Sigmoid colon (tissue), 7 donors: ENCODE measurements around the gene GYS1. TPM values are rescaled to one million over a fixed set of nuclear protein-coding genes. Genes with fewer than 3 reads are reported as not detected.
"Not testable (repeated sequence)": the region's sequence is repeated elsewhere in the genome, so short reads cannot be mapped to it uniquely, and the experiment has no call there.

Experiments used
- DNase-seq: peaks from one replicate; pipeline ENCODE4 v3.0.0-alpha.2; 2019
- H3K27ac ChIP-seq, 4 donors: fragments of 200-600 bp; sonication (generic); one replicate each; pipeline ENCODE4 v1.5.1; 2016 to 2019; ENCODE audit warnings: mild to moderate bottlenecking in 1 of 4
- H3K27me3 ChIP-seq, 3 donors: fragments of 200-600 bp; sonication (generic); one replicate each; pipeline ENCODE4 v1.5.1; 2019; ENCODE audit warnings: mild to moderate bottlenecking in 1 of 3
- H3K36me3 ChIP-seq, 4 donors: fragments of 200-600 bp; sonication (generic); one replicate each; pipeline ENCODE4 v1.5.1; 2016 to 2019
- H3K4me1 ChIP-seq, 4 donors: fragments of 200-600 bp; sonication (generic); one replicate each; pipeline ENCODE4 v1.5.1; 2017 to 2019
- H3K4me3 ChIP-seq, 4 donors: fragments of 200-600 bp; sonication (generic); one replicate each; pipeline ENCODE4 v1.5.1; 2017 to 2019; ENCODE audit warnings: mild to moderate bottlenecking in 2 of 4, moderate library complexity in 1 of 4
- H3K9me3 ChIP-seq, 4 donors: fragments of 200-600 bp in 3 of 4; sonication (generic) in 3 of 4; one replicate each; pipeline versions ENCODE4 v1.5.1 to v1.6.1; 2013 to 2019
- CTCF ChIP-seq, 4 experiments: fragments of 450-650 bp in 3 of 4; fragments of 200-600 bp in 1 of 4; IDR thresholded peaks; one replicate each; pipeline ENCODE4 v1.5.1; 2016 to 2019; ENCODE audit warnings: antibody characterized with exemption in 4 of 4, mild to moderate bottlenecking in 3 of 4, moderate library complexity in 2 of 4
- EP300 ChIP-seq, 4 donors: sonication (generic); formaldehyde crosslinking; IDR thresholded peaks; one replicate each; pipeline ENCODE4 v1.6.1; 2017; ENCODE audit warnings: antibody characterized with exemption in 4 of 4
- POLR2A ChIP-seq, 2 donors: fragments of 450-650 bp; IDR thresholded peaks; one replicate each; pipeline ENCODE4 v1.6.1; 2016; ENCODE audit warnings: antibody characterized with exemption in 2 of 2, mild to moderate bottlenecking in 2 of 2, moderate library complexity in 2 of 2
- POLR2AphosphoS5 ChIP-seq, 4 donors: sonication (generic); formaldehyde crosslinking; IDR thresholded peaks; one replicate each; pipeline ENCODE4 v1.6.1; 2017; ENCODE audit warnings: antibody characterized with exemption in 4 of 4
- WGBS, 2 donors: extraction: QIAGEN DNeasy Blood & Tissue Kit; methylation state at CpG; one replicate each; pipeline ENCODE4 v1.1.7; 2013; 5-methylcytosine and 5-hydroxymethylcytosine counted together
- intact Hi-C: fragments of 100-400 bp; cut with DNase I; formaldehyde crosslinking; loops from one replicate; pipeline ENCODE4 v1.15.1; 2023
- polyA plus RNA-seq, 3 donors: library from polyadenylated mRNA; stranded (reverse); fragments of 200-250 nt; gene quantifications; one replicate each; pipeline ENCODE4 v1.2.3, GENCODE V29; 2013
- total RNA-seq, 4 donors: library from RNA; depleted of rRNA; stranded (reverse); fragments of >200 nt; gene quantifications; one replicate each; pipeline ENCODE4 v1.1.0, GENCODE V29; 2016
- donor health status: healthy with polysubstance abuse.
- donor health status: Bipolar disorder and iron deficiency.
- donor health status: healthy.

GYS1 gene
- total and polyA plus RNA-seq, 7 donors, result 11.7 to 32.7 (median 17.5) TPM

- H3K36me3 ChIP-seq, intact Hi-C loops, DNase-seq, H3K4me3 ChIP-seq, H3K4me1 ChIP-seq, H3K27ac ChIP-seq, H3K27me3 ChIP-seq, H3K9me3 ChIP-seq: not testable (repeated sequence)
- 88 to 93% methylated on average over 14 of the region's 14 CpGs for WGBS, 2 donors
These were observed 36.6 kb upstream of the GYS1 start for GRCh38 chr19:49029749-49030148.

GRCh38 chr19:49028686-49029085, 35.6 kb upstream of the GYS1 start:
- 66 to 79% methylated on average over 9 of the region's 9 CpGs for WGBS, 2 donors
- H3K36me3 ChIP-seq, DNase-seq, H3K4me3 ChIP-seq, H3K27me3 ChIP-seq, H3K4me1 ChIP-seq, H3K9me3 ChIP-seq, intact Hi-C loops, H3K27ac ChIP-seq: not testable (repeated sequence)

GRCh38 chr19:49025599-49025998, 32.5 kb upstream of the GYS1 start:
- H3K9me3 ChIP-seq, intact Hi-C loops, H3K27ac ChIP-seq, H3K36me3 ChIP-seq, DNase-seq, H3K4me3 ChIP-seq, H3K4me1 ChIP-seq: not testable (repeated sequence)
- H3K27me3 ChIP-seq, result peaks cover 0 to 12% (median 0%) of the 10 kb centered on the region in 3 donors
- 85 to 87% methylated on average over 23 of the region's 23 CpGs for WGBS, 2 donors

GRCh38 chr19:49025088-49025487, 32.0 kb upstream of the GYS1 start:
- peaks cover 0 to 17% (median 5%) of the 10 kb centered on the region in 3 donors for H3K27me3 ChIP-seq
- H3K4me3 ChIP-seq, DNase-seq, H3K9me3 ChIP-seq, H3K36me3 ChIP-seq, H3K4me1 ChIP-seq, H3K27ac ChIP-seq, intact Hi-C loops: not testable (repeated sequence)
- 77 to 93% methylated on average over 4 of the region's 6 CpGs for whole genome bisulfite sequencing, 2 donors

- H3K4me1 ChIP-seq, H3K9me3 ChIP-seq, H3K36me3 ChIP-seq, H3K4me3 ChIP-seq, intact Hi-C loops, H3K27ac ChIP-seq, DNase-seq: not testable (repeated sequence)
- 40 to 67% methylated on average over 13 of the region's 15 CpGs for WGBS, 2 donors
- H3K27me3 ChIP-seq, result peaks cover 5 to 26% (median 13%) of the 10 kb centered on the region in 3 donors
These were observed 31.1 kb upstream of the GYS1 start, which contains the start of gene CGB3 for GRCh38 chr19:49024233-49024632. TSS of gene CGB3 (minus strand) at chr19:49024333. CDS start at chr19:49023971, 362 bp downstream.

GRCh38 chr19:49022116-49022515, 29.0 kb upstream of the GYS1 start:
- H3K36me3 ChIP-seq, result no peaks in the 10 kb centered on the region
- H3K27ac ChIP-seq, result no peak overlapping the region
- WGBS, 2 donors, result 85 to 90% methylated on average over 9 of the region's 9 CpGs
- no peak for TF ChIP-seq EP300 (IDR thresholded peaks at IDR 0.05)
- no peak for TF ChIP-seq POLR2AphosphoS5 (IDR thresholded peaks at IDR 0.05)
- no peak for TF ChIP-seq POLR2A (IDR thresholded peaks at IDR 0.05)
- no peak for TF ChIP-seq CTCF (IDR thresholded peaks at IDR 0.05)
- peaks cover 8 to 47% (median 31%) of the 10 kb centered on the region in 3 donors for H3K27me3 ChIP-seq
- intact Hi-C loops, result no loop called here
- H3K9me3 ChIP-seq, result no peaks in the 10 kb centered on the region
- DNase-seq, result no peak
- H3K4me3 ChIP-seq, result no peak overlapping the region
- peaks cover 0 to 25% (median 24%) of the 10 kb centered on the region in 4 donors for H3K4me1 ChIP-seq

GRCh38 chr19:49020931-49021895, 28.1 kb upstream of the GYS1 start:
- H3K9me3 ChIP-seq, result no peaks in the 10 kb centered on the region
- no peak overlapping the region for H3K4me3 ChIP-seq
- 19 to 37% methylated on average over 16 of the region's 16 CpGs for WGBS, 2 donors
- no peak for DNase-seq
- TF ChIP-seq CTCF (IDR thresholded peaks at IDR 0.05) (no peak), EP300 (IDR thresholded peaks at IDR 0.05) (no peak), POLR2A (IDR thresholded peaks at IDR 0.05) (no peak), POLR2AphosphoS5 (IDR thresholded peaks at IDR 0.05) (no peak)
- intact Hi-C loops, result no loop called here
- H3K27me3 ChIP-seq, result peaks cover 8 to 50% (median 31%) of the 10 kb centered on the region in 3 donors
- H3K27ac ChIP-seq, result no peak overlapping the region
- peaks cover 0 to 2% (median 0%) of the 10 kb centered on the region in 4 donors for H3K36me3 ChIP-seq
- peaks cover 0 to 25% (median 24%) of the 10 kb centered on the region in 4 donors for H3K4me1 ChIP-seq
